Inflammatory macrophage treated with lipopolysaccharide for 4 hours (primary cell): Measurements from ENCODE around the gene POU6F1.

Experiments used
- DNase-seq: peaks from one replicate; pipeline ENCODE4 v3.0.0-alpha.2; 2020

POU6F1 gene

DNA sequence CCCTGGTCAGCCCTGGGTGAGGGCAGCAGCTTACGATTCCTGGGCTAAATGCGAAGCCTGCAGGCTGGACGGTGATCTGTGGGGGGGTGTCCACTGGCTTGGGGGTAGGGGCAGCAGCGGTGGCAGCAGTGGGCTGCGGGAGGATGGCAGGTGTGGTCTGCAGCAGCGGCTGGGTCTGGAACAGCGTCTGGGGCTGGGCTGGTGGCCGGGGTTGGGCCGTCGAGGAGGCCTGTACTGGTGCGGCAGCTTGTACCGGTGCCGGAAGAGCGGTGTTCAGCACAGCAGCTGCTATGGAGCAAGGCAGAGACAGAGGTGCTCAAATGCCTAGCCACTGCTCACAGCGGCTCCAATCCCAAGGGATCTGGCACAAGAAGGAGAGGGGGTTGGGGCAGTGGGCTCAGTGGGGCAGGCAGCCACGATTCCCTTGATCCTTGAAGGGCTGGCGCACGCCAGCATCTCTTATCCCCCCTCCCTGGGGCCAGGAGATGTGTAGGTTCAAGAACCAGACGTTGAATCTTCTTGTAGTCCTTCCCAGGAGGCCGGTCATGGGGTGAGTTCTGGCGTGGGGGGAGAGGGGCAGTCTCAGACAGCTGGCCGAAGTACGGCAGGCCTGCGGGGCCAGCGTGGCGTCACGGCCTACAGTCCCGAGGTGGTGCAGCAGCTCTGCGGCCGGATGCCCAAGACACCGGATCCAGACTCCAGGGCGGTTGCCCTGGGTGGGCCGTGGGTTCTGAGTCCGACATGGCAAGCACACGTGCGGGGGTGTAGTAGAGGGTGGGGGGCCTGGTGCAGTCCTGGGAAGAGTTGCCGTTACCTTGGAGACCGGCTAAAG lies 19.9 kb downstream of the POU6F1 start:
- DNase-seq, result no peak

DNA sequence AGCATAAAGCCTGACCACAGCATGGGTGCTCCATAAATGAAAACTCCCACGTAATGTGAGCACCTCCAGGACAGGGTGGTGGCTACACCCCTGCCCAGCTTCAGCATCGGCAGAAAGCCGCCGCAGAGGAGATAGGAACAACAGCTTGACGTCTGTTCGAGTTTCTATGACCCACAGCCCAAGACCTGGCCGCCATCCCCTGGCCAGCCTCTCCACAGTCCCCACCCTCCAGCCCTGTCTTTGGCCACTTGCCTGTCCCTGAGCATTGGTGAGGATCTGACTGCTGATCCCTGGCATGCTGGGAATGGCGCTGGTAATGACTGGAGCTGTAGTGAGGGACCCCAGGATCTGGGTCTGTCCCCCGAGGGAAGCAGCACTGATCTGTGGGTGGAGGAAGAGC lies 21.3 kb downstream of the POU6F1 start:
- DNase-seq, result no peak

DNA sequence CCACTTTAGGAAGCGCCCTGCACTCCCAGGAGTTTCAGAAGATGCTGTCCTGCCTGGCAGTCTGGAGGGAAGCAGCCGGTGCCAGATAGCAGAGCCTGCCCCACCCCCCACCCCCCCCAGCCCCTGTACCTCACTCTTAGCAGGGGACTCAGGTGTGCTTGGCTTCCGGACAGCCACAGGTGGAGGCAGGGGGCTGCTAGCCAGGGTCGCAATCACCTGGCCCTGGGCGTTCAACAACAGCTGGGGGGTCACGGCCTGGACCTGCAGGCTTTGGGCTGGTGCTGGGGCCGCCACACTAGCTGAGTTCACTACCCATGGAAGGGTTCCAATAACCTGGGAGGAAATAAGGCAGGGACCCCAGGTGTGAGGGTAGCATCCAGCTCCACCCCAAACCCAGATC lies 22.0 kb downstream of the POU6F1 start:
- DNase-seq, result no peak

DNA sequence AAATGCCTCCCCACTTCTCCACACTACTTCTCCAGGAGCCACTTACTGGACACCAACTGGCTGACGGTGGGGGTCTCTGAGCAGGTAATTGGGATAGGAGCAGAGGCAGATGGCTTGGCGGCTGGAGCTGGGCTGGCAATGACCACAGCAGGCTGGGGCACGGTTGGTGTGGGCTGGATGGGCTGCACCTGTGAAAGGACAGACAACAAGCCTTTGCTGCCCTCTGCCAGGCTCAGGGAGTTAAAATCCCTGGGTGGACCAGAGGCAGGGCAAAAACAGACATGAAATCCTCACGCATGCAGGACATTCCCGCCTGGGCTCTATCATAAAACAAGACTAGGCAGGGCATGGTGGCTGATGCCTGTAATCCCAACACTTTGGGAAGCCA lies 25.6 kb downstream of the POU6F1 start:
- DNase-seq, result no peak

DNA sequence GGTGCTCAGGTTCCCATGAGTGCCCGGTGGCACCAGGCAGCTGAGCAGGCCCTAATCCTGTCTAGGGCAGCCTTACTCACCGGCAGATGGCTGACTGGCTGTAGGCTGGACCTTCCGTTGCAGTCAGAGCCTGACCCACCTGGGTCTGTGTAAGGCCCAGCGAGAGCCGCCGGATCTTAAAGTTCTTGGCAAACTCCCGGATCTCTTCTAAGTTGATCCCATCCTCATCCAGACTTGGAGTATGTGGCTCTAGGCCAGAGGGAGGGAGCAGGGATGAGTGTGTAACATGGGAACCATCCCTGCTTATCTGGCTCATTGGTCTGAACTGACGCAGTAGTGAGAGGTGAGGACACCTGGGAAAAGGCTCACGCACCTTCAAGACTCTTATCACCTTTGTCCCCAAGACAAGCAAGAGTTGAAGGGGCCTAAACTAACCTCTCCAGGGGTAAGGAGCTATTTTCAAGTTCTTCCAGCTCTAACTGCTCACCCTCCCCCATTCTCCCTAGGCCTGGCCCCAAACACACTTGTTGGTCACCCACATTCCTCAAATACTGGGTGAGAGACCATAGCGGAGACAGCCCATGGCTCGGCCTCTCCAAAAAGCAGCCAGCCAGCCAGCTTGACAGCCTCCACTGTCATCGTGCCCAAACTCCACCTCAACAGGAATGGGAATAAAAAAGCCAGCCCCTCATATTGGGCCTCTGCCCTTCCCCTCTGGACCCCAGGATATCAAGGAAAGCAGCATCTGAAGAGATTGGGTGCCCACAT lies 26.2 kb downstream of the POU6F1 start:
- DNase-seq, result no peak

DNA sequence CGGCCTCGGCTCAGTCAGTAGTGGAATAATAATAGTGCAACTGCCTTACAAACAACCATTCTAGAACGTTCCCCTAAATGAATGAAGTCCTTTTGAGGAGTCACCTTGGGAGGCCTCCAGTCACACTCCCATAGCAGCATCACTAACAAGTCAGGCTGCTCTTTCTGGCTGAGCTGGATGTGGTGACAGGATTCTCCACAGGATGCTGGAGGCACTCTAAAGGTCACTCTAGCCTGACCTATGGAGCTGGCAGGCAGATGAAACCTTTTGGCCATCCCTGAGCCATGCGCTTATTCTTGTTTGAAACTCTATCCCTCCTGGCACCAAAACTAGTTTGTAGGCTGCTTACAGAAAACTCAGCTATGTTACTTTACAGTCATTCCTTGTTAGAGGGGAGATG lies 27.0 kb downstream of the POU6F1 start:
- no peak for DNase-seq

DNA sequence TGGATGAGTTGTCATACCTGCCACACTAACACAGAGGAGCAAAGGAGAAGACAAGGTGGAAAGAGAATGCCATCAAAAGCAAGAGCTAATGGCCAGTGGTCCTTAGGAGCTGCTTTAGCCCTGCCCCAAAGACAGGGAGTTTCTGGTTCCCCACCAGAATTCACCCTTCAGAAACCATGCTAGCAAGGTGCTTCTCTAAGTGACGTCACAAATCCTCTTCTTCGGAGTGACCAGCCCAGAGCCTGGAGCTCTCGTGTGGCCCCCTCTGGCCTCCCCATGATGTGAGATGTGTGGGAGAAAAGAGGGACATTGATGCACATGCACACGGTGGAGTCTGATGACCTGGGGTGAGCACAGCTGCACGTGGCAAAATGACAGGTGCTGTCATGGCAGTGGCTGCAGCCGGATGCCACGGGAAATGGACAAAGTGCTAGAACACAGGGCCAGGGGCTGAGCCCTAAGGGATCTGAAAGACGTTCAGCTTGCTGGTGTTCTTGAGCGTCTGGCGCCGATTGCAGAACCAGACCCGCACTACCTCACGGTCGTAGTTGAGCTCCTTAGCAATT lies 28.0 kb downstream of the POU6F1 start:
- no peak for DNase-seq

DNA sequence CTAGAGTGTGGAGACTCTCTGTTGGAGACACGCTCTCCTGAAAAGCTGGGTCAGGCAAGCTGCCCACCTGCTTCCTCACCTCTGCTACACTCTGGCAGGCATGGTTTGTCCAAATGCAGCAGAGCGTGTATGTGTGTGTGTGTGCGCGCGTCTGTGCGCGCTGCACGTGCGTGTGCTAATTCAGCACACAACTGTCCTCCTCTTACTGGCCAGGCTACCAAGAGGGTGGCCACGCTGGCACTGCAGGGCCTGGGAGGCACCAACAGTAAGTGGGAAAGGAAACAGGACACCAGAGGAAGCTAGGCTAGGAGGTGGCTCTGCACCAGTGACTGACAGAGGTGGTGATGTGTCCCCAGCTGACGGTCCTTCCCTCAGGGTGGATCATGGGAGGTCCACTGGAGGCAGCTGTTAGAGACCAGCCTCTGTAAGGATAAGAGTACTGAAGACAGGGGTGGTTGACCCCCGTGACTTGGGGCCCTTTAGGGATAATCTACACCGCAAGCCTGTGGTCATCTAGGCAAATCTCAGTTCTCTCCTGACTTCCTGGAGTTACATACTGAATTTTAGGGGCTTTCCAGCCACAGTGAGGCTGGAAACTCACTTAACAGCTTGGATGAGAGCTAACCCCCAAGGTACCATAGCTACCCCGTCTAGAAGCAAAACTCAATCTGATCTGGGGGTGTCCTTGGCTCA lies 29.4 kb downstream of the POU6F1 start:
- DNase-seq, result no peak

DNA sequence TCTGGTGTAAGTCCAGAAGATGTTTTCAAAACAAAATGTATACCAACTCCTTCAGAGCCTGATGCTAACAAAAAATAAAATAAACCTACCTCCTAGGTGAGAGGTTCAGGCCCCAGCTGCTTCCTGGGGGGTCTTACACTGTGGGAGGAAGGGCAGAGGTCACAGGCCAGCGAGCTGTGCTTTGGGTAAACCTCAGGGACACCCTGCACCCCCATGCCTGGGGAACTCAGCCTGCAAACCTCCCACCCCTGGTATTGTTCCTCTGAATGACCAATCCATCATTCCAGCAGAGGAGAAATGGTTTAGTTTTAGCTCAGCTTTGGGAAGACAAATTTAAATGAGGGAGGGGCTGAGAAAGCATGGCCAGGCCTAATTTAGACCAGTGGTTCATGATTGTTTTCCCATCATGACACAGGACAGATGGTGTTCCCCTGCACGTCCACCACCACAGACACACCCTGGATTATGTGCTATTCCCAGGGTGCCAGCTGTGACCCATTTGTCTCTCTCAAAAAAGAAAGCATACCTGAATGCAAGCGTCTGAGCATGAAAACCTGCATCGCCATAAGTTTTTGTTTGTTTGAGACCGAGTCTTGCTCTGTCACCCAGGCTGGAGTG lies 30.4 kb downstream of the POU6F1 start:
- DNase-seq, result no peak

DNA sequence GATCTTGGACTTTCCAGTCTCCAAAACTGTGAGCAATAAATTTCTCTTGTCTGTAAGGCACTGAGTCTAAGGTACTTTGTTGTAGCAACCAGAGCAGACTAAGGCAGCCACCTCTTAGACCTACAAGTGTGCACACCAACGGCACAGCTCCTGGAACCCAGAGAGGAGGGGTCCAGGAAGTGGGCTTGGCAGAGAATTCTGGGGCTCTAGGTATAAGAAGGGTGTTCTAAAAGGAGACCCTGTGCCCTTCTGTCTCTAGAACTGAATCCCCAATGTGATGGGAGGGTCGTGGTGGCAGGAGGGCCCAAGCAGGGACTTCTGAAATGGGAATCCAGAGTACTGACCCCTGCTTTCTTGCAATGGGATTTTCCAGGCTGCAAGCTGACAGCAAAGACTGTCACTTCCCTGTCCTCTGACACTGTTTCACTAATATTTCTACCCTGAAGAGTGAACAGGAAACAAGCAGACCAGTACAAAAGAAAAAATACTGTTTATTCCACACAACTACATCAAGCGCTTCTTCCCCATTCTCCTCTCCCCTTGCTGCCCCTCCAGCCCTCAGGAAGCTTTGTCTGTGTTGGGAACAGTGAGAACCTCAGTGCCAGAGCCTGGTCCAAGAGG lies 31.3 kb downstream of the POU6F1 start:
- DNase-seq, result peak; percentile 4

DNA sequence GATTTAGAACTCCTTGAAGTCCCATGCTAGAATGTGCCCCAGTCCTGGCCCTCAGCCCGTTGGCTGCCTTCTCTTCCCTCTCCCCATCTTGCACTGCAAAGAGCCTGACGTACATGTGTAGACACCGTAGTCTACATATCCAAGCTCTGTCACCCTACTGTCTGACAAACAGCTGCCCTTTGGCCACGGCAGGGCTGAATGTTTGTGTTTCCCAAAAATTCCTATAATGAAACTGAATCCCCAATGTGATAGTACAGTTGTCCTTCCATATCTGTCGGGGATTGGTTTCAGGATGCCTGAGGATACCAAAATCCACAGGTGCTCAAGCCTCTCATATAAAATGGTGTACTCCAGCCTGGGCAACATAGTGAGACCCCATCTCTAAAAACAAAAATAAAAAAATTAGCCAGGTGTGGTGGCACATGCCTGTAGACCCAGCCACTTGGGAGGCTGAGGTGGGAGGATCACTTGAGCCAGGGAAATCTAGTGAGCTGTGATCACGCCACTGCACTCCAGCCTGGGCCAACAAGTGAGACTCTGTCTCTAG lies 32.6 kb downstream of the POU6F1 start:
- no peak for DNase-seq

DNA sequence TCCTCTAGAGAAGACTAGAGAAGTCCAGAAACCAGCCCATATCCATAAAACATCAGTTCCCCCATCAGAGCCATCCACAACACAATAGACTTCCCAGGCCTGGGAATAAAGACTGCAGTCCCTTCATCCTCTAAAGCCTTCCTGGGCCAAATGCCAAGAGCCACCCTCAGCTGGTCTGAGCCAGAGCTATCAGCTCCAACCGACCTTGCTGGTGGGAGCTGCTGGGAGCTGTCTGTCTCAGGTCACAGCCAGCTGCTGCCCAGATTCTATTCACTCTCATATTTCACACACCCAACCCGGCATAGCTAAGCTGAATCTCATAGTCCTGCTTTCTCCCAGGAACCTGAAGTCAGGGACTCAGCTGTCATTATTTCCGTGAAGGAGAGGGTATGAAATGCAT lies 34.0 kb downstream of the POU6F1 start:
- no peak for DNase-seq

DNA sequence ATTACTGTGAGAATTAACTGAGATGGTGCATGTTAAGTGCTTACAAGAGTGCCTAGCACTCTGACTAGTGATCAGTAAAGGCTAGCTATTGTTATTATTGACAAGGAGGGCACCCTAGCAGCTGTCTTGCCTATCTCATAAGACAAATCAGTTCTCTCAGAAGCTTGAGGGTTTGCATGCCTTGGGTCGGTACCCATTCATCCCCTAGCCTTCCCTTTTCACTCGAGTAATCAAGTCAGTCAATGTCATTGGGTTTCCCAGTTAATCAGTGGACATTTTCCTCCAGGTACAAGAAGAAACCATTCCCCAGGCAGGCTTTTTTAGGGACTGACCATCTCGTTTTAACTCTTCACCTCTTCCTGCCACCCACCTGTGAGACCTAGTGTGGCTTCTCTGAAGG lies 34.5 kb downstream of the POU6F1 start:
- no peak for DNase-seq

DNA sequence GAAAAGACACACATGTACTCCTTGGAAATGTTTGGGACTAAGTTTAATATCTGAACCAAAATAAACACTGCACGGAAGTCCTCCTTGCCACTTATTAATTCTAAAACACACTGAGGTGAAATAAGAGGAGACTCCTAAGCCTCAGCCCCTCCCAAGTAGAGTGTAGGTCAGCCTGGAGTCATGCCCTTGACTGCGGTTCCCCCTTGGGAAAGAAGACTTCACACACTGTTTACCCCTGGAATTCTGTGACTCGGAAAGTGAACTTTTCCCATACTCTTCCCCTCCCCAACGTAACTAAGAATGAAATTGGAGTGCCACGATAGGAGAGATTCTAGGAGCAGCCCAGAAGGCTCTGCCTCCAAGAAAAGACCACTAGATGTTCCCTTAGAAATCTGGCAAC lies 36.3 kb downstream of the POU6F1 start:
- DNase-seq, result no peak

DNA sequence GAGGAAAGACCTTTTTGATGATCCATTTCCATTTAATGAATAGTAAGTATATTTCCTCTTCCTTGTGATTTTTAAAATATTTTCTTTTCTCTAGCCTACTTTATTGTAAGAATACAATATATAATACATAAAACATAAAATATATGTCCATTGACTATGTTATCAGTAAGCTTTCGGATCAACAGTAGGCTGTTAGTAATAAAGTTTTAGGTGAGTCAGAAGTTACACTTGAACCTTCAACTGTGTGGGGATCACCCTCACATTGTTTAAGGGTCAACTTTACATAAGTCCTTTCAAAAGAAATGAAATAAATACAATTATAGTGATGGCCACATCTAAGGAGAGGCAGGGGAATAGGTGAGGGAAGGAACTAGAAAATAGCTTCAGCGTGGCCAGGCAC lies 40.0 kb downstream of the POU6F1 start:
- no peak for DNase-seq

DNA sequence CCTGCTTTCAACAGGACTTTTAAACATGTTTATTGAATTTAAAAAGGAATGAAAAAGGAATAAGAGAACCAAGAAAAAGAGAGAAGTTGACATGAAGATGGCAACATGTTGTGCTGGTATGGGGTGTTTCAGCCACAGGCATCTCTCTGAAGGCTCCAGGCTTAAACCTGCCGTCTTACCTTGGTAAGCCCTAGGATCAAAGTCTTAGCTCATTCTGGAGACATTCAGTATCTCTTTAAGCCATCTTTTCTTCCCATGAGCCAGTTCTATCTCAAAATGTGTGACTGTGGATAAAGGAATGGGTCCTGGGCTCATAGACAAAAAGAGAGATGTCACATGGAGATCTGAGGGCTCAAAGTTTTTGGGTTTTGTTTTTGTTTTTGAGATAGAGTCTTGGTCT lies 43.4 kb downstream of the POU6F1 start:
- no peak for DNase-seq

DNA sequence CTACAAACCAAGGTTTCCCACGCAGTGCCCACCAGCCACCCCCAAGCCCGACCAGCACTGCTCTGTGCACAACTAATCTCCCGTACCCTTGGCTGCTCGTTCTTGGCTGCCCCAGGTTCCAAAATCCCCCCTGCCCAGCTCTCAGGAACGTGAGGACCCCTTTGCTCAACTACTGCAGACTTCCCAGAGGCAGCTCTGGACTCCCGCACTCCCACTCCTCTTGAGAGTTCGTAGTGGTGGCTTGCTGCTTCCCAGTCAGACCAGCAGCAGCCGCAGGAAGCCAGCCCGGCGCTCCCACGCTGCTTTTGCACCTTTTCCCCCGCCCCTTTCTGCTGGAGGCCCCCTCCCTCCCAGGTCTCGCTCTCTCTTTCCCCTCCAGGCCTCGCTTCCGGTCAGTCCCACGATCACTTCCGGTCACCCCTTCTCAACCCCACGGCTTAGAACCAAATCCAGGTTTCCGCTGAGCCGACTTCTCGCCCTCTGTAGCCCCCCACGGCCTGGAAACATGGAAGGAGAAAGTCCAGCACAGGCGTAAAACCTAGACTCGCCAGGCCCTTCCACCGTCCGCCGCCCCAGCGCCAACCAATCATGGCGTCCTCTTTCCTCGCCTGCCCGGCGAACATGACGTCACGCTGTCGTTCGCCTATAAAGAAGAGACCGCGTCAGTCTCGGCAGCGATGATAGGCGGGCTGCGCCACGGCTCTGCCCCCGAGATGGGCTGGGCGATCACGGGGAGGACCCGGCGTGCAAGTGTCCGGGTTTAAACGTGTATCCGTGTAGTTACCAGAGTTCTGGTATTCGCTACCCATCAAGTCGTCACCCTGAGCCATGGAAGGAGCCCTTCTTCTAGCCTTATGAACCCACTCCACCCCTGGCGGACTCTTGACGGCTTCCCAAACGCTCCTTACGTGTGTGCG lies 45.1 kb downstream of the POU6F1 start, which contains the start of gene TFCP2:
Gene TFCP2, minus strand, starts transcription at position 621 of the 917 bp plus-strand sequence. CDS start 713 bp downstream, outside the sequence.
- peak; percentile 99 for DNase-seq

DNA sequence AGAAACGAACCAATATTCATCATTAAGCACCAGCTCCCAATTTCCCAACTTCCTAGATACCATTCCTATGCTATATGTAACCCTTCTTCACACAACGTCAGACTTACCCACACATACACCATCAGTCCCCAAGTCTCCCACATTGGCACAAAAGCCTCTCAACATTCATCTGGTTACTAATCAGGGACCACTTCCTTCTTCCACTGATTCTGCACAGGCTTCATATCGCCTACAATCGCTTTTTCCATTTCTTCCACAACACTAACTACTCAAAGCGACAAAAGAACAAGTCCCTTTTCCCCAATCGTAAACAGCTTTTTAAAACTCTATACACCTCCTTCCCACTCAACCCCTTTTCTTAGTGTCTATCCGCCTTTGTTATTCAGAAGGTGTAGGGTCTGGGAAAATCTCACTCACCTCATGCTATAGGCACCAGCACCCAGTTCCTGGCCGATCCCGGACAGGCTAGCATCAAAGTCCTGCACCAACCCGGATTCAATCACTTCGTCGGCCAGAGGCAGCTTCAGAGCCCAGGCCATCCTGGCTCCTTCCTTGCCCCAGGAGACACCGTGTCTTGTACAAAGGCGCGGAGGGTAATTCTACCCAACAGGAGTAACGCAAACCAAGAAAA lies 45.9 kb downstream of the POU6F1 start:
- DNase-seq, result peak; percentile 66

DNA sequence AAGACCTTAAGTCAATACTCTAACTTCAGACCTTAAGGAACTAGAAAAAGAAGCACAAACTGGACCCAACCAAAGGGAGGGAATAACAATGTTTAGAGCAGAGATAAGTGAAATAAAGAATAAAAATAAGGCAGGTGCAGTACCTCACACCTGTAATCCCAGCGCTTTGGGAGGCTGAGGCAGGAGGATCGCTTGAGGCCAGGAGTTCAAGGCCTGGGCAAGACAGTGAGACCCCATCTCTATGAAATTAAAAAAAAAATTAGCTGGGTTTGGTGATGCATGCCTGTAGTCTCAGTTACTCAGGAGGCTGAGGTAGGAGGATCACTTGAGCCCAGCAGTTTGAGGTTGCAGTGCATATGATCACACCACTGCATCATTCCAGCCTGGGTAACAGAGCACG lies 54.1 kb downstream of the POU6F1 start:
- DNase-seq, result no peak

DNA sequence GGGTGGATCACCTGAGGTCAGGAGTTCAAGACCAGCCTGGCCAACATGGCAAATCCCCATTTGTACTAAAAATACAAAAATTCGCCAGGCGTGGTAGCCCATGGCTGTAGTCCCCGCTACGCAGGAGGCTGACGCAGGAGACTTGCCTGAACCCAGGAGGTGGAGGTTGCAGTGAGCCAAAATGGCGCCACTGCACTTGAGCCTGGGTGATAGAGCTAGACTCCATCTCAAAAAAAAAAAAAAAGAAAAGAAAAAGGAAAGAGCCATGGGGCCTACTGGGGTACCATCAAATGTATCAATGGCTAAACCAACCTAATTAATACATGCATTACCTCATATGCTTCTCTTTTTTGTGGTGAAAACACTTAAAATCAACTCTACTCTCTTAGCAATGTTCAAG lies 55.6 kb downstream of the POU6F1 start:
- DNase-seq, result no peak
